ENCODE measurements around the gene ADPGK. TPM values are rescaled to one million over a fixed set of nuclear protein-coding genes. Genes with fewer than 3 reads are reported as not detected.

Gene ADPGK
- total RNA-seq, 1 experiment from 2014 or later = 54.8 TPM

GRCh38 chr15:72803006-72803405, 19.4 kb upstream of the ADPGK start:
- Histone ChIP-seq H3K18ac (ENCODE audit: insufficient read length, low read depth, low read length) (no peak overlapping the region), H2BK20ac (ENCODE audit: low read depth, low read length, poor library complexity, severe bottlenecking) (no peak overlapping the region), H3K79me2 (ENCODE audit: insufficient read depth, low read length) (no peaks in the 10 kb centered on the region), H4K20me1 (ENCODE audit: control insufficient read depth, insufficient read depth, insufficient read length) (no peaks in the 10 kb centered on the region), H3K9ac (ENCODE audit: extremely low read depth, insufficient read length, low read length) (no peak overlapping the region), H3K4me2 (ENCODE audit: insufficient read depth, insufficient read length, low read length) (no peak overlapping the region), H2BK120ac (ENCODE audit: low read depth, low read length, poor library complexity, severe bottlenecking) (no peak overlapping the region), H3K4ac (ENCODE audit: low read depth, low read length) (no peak overlapping the region), H2BK15ac (ENCODE audit: low read depth, low read length) (no peak overlapping the region), H3K27me3 (ENCODE audit: insufficient read depth, low read length) (no peaks in the 10 kb centered on the region), H2BK12ac (ENCODE audit: insufficient read length, low read depth, low read length) (no peak overlapping the region), H3K56ac (ENCODE audit: insufficient read length, low read depth, low read length) (no peak overlapping the region), H3K23me2 (ENCODE audit: insufficient read length, low read depth, low read length, poor library complexity, severe bottlenecking) (no peaks in the 10 kb centered on the region), H3K79me1 (ENCODE audit: insufficient read depth, low read depth, low read length, poor library complexity, severe bottlenecking) (no peaks in the 10 kb centered on the region), H3K14ac (ENCODE audit: insufficient read depth, low read length) (no peak overlapping the region), H3K4me1 (ENCODE audit: insufficient read depth, low read length) (no peaks in the 10 kb centered on the region), H3K23ac (ENCODE audit: insufficient read length, low read depth, low read length) (no peak overlapping the region), H2BK5ac (ENCODE audit: insufficient read length, low read length) (no peak overlapping the region), H2AFZ (ENCODE audit: low read length) (no peak overlapping the region), H3K9me3 (ENCODE audit: control insufficient read depth, low read depth, low read length) (no peaks in the 10 kb centered on the region), H4K91ac (ENCODE audit: insufficient read length, low read depth, low read length) (no peak overlapping the region), H4K8ac (replicated peaks; ENCODE audit: insufficient read length, low read depth, low read length) (no peak overlapping the region), H2AK5ac (ENCODE audit: insufficient read length, low read length) (no peak overlapping the region), H4K5ac (ENCODE audit: insufficient read length, low read depth, low read length) (no peak overlapping the region), H3T11ph (ENCODE audit: low read length) (no peak overlapping the region), H3K27ac (ENCODE audit: insufficient read length, low read depth, low read length) (no peak overlapping the region)
- H3K27me3 Mint-ChIP-seq (ENCODE audit: low read depth) = peaks cover 2% of the 10 kb centered on the region; the same call in 1 of the 2 replicates
- no peak overlapping the region for H3K27ac Mint-ChIP-seq
- peaks cover under 1 to 2% of the 10 kb centered on the region in 2 experiments; a peak in 3 of 4 replicates for H3K4me1 Mint-ChIP-seq
- peaks cover 0 to 1% (median 1%) of the 10 kb centered on the region in 3 experiments; a peak in 4 of 7 replicates for H3K36me3 Mint-ChIP-seq (ENCODE audit: insufficient read depth in 1 of 3, low read depth in 3 of 3)
- WGBS (ENCODE audit: extremely low coverage, insufficient read length, low lambda C conversion rate) = no CpG with 5 or more reads among the region's 1 CpG
- no peak for TF ChIP-seq CTCF (conservative IDR thresholded peaks at IDR 0.05)
- H3K9me3 Mint-ChIP-seq = peaks cover 3 to 5% of the 10 kb centered on the region in 2 experiments
- no peak for DNase-seq
- no peak overlapping the region; a peak in 1 of 5 replicates for H3K4me3 Mint-ChIP-seq
